HFF-Myc (cell line): Measurements from ENCODE around the gene ZNF385B.

ENCODE experiments used
- DNase-seq: peaks from one replicate; pipeline ENCODE4 v3.0.0-alpha.2; 2011; ENCODE audit warnings: low read depth; ENCODE audit errors: extremely low read depth
- H3K4me3 ChIP-seq: replicated peaks from 2 replicates; pipeline ENCODE4 v1.5.1; 2011; ENCODE audit warnings: low read depth, mild to moderate bottlenecking, control low read depth, low read length
- CTCF ChIP-seq: IDR thresholded peaks from 2 replicates; pipeline ENCODE4 v1.5.1; 2012; ENCODE audit warnings: mild to moderate bottlenecking, low read depth, low read length, control low read depth; ENCODE audit errors: missing control alignments

The ZNF385B gene

GRCh38 chr2:179686718-179687342 is 174.6 kb downstream of the ZNF385B start:
- no peak overlapping the region for H3K4me3 ChIP-seq
- no peak for TF ChIP-seq CTCF
- DNase-seq, result no peak

GRCh38 chr2:179686069-179686468 is 175.3 kb downstream of the ZNF385B start:
- no peak for DNase-seq
- TF ChIP-seq CTCF, result no peak
- H3K4me3 ChIP-seq, result no peak overlapping the region

- H3K4me3 ChIP-seq, result no peak overlapping the region
- no peak for TF ChIP-seq CTCF
- DNase-seq, result no peak
Measured at GRCh38 chr2:179685146-179685545, 176.3 kb downstream of the ZNF385B start.

GRCh38 chr2:179682756-179683155 is 178.7 kb downstream of the ZNF385B start:
- TF ChIP-seq CTCF, result no peak
- no peak for DNase-seq

GRCh38 chr2:179677746-179678505 is 183.5 kb downstream of the ZNF385B start:
- DNase-seq, result no peak
- H3K4me3 ChIP-seq, result no peak overlapping the region
- no peak for TF ChIP-seq CTCF

More at GRCh38 chr2:179682756-179683155, 178.7 kb downstream of the ZNF385B start:
- no peak overlapping the region for H3K4me3 ChIP-seq

GRCh38 chr2:179677077-179677688 is 184.2 kb downstream of the ZNF385B start:
- H3K4me3 ChIP-seq, result no peak overlapping the region
- peak; percentile 3 for DNase-seq
- no peak for TF ChIP-seq CTCF
